Cerebellar nuclear complex (tissue), 1 donor: ENCODE data around the gene SCARF2.
"Not testable (repeated sequence)": the region's sequence is repeated elsewhere in the genome, so short reads cannot be mapped to it uniquely, and the experiment has no call there.

ENCODE experiments used
- DNase-seq, 2 experiments: peaks; one replicate each; lab custom pipeline; 2025; lab: John Stamatoyannopoulos, UW

SCARF2 gene, protein sequence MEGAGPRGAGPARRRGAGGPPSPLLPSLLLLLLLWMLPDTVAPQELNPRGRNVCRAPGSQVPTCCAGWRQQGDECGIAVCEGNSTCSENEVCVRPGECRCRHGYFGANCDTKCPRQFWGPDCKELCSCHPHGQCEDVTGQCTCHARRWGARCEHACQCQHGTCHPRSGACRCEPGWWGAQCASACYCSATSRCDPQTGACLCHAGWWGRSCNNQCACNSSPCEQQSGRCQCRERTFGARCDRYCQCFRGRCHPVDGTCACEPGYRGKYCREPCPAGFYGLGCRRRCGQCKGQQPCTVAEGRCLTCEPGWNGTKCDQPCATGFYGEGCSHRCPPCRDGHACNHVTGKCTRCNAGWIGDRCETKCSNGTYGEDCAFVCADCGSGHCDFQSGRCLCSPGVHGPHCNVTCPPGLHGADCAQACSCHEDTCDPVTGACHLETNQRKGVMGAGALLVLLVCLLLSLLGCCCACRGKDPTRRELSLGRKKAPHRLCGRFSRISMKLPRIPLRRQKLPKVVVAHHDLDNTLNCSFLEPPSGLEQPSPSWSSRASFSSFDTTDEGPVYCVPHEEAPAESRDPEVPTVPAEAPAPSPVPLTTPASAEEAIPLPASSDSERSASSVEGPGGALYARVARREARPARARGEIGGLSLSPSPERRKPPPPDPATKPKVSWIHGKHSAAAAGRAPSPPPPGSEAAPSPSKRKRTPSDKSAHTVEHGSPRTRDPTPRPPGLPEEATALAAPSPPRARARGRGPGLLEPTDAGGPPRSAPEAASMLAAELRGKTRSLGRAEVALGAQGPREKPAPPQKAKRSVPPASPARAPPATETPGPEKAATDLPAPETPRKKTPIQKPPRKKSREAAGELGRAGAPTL

DNA sequence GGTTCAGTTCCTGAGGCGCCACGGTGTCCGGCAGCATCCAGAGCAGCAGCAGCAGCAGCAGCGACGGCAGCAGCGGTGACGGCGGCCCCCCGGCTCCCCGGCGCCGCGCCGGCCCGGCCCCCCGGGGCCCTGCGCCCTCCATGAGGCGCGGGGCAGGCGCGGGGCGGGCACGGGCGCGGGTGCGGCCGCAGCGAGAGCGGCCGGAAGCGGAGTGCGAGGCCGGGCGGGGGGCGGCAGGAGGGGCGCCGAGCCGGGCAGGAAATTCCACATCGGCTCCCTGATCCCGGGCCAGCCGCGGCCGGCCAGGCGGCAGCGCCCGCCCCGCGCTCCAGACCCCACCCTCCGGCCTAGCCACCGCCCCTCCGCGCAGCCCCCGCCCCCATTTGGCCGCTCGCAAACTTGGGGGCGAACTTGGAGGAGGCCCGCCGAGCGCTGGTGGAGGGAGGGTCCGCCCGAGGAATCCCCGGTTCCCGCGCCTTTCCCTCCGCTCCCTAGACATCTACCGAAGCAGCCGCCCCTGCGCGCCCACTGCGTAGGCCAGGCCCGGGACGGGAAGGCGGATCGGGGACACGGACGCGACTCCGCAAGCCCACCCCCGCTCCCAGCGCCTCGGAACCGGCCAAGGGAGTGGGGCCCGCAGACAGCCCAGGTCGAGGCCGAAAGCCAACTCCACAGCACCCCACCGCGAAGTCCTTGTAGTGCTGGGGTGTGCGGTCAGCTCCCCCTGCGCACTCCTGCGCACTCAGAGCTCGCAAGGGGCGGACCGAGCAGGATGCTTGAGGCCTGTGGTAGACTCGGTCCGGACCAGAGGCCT, at the start of gene SCARF2:
Gene SCARF2 (minus strand): TSS at position 213 of the 814 bp plus-strand sequence. CDS start 71 bp downstream, at position 142.
- no peak for DNase-seq

DNA sequence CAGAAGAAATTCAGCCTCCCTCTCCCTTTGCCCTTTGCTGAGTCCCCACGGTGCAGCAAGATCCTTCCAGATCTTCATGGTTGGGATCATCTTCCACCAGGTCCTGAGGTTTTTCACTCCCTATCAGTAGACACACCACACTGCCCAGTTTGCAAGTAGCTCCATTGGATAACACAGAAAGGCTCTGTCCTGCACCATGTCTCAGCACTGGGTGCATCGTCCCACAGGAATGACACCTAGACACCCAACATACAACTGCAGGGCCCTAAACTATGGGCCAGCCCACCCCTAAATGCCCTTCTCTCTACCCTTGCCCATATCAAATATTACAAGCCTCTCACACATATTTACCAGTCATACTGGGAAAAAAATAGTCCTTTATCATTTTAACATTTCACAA, 48.6 kb upstream of the SCARF2 start:
- DNase-seq: no peak

DNA sequence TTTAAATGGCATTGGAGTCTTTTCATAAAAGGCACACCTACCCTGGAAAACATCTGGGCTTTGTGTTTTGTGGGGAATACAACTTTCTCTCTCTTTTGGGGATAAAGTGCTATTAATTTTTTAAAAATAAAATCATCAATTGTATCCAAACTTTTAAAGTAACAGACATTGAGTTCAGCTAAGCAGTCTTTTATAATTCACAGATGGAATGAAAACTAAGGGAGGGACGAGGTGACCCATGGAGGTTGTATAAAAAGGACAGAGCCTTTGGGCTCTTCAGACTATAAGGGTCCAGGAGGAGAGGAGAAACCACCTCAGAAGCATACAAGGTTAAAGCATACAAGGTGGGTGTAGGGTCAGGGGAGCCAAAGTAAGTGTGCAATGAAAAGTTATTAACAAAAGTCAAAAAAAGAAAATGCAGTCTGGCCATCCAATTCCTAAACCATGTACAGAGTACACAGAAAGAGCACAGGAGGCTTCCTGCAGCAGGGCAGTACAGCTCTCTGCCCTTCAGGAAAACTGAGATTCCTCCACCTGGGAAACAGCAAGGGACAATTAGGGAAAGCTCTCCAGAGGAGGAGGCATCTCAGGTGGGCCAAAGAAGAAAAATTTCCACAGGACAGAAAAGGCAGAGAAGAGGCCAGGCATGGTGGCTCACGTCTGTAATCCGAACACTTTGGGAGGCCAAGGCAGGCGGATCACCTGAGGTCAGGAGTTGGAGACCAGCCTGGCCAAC, 47.5 kb upstream of the SCARF2 start:
- no peak for DNase-seq

DNA sequence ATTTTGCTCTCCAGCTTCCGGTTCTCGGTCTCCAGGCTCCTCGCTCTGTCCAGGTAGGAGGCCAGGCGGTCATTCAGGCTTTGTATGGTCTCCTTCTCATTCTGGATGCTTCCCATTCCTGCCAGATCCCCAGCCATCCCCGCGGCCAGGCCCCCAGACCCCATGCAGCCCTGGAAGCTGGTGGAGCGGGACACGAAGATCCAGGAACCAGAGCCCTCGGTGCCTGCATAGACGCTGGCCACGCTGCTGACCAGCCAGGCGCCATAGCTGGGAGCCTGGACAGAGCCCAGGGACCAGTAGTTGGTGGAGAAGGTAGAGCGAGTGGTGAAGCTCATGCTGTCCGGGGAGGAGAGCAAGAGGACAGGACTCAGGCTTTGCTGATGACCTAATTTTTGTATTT, 46.1 kb upstream of the SCARF2 start:
- DNase-seq: no peak

DNA sequence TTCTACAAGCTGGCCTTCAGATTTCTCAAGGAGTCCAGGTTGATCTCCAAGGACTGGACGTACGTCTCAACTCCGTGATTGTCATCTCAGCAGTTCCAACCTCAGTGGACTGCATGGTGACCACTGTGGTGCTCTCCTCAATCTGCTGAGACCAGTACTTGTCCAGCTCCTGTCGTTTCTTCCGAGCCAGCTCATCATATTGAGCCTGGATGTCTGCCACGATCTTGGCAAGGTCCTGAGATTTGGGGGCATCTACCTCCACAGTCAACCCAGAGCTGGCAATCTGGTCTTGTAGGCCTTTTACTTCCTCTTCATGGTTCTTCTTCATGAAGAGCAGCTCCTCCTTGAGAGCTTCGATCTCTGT, 45.5 kb upstream of the SCARF2 start:
- DNase-seq: not testable (repeated sequence)

DNA sequence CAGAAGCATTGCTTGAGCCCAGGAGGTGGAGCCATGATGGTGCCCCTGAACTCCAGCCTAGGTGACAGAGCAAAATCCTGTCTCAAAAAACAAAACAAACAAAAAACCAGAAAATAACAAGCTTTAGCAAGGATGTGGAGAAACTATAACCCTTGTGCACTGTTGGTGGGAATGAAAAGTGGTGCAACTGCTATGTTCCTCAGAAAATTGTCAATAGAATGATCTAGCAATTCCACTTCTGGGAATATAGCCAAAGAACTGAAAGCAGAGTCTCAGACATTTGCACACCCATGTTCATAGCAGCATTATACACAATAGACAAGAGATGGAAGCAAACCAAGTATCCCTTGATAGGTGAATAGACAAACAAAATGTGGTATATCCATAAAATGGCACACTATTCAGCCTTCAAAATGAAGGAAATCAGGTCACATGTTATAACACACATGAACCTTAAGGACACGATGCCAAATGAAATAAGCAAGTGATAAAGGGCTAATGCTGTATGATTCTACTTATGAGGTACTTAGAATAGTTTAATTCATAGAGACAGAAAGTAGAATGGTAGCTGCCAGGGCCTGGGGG, 42.1 kb upstream of the SCARF2 start:
- DNase-seq: no peak

DNA sequence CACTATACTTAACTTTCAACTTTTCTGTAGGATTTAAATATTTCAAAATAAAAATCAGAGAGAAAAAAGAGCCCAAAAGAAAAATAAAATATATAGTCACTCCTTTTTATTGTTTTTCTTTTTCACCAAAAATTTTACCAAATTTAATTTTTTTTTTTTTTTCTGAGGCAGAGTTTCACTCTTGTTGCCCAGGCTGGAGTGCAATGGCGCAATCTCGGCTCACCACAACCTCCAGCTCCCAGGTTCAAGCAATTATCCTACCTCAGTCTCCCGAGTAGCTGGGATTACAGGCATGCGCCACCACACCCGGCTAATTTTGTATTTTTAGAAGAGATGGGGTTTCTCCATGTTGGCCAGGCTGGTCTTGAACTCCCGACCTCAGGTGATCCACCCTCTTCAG, 40.4 kb upstream of the SCARF2 start:
- not testable (repeated sequence) for DNase-seq

DNA sequence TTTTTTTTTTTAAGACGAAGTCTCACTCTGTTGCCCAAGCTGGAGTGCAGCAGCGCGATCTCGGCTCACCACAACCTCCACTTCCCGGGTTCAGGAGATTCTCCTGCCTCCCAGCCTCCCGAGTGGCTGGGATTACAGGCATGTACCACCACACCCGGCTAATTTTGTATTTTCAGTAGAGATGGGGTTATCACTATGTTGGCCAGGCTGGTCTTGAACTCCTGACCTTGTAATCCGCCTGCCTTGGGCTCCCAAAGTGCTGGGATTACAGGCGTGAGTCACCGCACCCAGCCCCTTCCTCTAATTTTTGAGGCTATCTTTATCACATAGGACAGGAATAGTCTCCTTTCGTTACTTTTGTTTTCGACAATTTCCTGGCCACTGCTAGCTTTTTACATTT, 37.9 kb upstream of the SCARF2 start:
- DNase-seq: not testable (repeated sequence)

DNA sequence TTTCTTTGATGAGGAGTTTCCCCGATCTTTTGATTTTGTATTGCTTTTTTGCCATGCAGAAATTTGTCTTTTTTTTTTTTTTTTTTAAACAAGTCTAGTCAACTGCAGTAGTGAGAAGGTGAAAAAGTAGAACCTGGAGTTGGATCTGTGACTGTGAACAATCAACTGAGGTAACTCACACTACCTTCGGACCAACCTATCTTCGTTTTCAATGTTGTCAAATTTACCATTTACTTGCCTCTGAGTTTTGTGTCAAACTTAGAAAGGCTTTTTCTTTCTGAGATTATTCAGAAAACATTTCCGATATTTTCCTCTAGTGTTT, 37.5 kb upstream of the SCARF2 start:
- DNase-seq: no peak

DNA sequence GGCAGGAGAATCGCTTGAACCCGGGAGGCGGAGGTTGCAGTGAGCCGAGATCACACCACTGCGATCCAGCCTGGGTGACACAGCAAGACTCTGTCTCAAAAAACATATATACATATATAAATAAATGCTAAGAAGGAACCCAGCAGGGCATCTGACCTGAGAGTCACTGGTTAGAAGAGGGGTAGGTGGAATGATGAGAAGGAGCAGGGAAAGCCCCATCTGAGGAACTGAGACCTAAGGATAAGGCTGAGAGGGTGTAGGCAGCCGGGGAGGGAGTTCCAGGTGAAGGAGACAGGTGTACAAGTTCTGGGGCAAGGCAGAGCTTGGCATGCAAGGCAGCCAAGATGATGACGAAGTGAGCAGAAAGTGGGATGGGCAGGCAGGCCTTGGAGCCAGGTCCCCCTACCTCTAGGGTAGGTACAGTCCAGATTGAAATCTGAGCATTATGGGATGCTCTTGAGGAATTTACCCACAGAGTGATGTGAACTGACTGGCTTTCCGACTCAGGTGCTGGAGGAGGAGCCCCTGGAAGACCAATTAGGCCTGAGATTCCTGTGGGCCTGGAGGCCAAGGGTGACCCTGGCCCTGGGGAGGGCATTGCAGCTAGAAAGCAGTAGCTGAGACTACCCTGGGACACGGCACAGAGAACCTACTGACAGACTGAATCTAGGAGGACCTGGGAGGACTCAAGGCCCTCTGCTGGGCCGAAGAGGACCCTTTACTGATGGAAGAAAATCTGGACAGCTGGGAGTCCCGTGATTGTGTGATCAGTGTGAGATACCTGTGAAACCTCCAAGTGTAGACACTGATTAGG, 35.2 kb upstream of the SCARF2 start:
- DNase-seq: no peak

DNA sequence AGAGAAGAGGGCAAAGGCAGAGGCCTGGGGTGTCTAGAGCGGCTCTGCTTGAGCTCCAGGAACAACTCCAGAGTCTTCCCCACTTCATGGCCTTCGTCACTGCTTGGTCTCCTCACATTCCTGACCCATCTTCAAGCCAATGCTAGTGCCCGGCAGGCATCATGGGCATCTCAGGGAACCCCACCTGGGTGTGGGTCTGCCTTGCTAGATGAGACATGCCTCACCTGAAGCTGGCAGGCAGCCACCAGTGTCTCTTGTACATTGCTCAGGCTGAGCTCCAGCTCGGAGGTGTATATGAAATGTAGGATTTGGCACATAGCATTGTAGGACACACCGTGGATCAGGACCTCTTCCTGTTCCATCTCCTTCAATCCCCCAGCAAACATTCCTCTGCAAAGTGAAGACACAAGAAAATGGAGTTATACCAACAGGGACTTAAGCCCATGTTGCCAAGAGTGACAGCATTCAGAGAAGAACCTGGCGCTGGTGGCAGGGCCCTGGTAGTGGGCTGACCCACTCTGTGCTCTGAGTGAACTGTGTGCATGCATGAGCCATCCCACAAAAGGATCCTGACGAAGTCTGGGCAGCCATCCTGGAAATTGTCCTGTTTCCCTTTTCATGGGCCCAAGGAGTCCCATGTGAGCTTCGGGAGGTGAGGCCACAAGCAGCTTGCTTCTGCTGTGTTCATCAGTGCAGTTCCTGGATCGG, 33.7 kb upstream of the SCARF2 start:
- no peak for DNase-seq

DNA sequence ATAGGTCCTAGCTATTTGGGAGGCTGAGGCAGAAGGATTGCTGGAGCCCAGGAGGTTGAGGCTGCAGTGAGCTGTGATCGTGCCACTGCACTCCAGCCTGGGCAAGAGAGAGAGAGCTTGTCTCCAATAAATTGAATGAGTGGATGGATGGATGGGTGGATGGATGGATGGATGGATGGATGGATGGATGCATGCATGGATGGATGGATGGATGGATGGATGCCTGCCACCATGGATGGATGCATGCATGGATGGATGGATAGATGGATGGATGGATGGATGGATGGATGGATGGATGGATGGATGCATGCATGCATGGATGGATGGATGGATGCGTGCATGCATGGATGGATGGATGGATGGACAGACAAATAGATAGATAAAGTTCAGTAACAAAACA, 32.9 kb upstream of the SCARF2 start:
- DNase-seq: not testable (repeated sequence)

DNA sequence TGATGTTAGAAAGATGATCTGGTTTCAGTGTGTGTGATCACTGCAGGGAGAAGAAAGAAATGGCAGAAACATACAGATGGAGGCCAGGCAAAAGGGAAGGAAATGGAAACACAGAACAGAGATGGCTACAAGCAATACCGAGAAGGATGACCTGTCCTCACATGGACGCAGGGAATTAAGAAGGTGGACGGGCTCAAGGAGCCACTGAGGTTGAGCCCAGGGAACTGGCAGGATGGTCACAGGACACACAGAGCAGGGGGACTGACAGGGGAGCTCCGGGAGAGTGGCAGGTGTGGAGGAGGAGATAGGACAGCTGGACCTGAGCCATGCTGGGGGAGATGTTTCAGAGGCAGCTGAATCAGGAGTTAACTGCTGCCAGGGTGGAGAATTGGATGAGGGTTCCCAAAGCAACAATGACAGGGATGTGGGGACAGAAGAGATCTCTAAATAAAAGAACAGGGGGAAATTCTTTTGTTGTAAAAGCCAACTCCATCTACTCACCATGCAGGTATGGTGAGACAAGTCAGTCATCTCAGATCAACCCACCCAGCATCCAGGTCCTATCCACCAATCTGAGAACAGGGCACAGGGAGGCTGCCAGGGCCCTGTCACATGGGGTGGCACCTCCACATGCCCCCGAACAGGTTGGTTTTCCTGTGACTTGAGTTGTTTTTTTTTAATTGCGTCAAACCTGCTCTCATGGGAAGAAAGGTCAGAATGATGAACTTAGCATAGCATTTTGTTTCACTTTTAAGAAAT, 31.7 kb upstream of the SCARF2 start:
- no peak for DNase-seq

DNA sequence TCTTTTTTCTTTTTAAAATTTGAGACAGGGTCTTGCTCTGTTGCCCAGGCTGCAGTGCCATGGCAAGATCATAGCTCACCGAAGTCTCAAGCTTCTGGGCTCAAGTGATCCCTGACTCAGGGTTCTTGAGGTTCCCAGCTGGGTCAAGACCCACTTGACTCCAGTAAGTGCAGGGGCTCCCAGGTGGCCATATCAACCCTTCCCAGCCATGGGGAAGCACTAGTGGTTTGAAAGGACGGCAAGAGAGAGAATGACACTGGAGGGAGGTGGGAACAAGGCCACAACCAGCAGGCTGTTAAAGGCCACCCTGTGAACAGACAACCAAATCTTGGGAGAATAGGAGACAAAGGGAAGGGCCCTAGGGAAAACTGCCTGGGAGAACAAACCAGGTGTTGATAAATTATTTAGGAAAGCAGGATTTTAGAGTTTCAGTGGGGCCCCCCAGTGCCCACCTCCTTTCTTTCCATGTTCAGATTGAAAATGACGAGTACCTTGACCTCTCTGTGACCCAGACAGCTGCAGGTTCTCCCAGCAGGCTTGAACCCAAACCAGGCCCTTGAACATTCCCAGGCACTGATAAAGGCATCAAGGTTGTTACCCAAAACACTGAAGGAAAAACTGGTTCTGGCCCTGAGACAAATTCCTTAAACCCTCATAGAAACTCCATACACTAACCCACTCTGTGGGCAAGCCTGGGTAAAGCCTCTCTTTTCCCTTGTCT, 29.2 kb upstream of the SCARF2 start:
- no peak for DNase-seq

DNA sequence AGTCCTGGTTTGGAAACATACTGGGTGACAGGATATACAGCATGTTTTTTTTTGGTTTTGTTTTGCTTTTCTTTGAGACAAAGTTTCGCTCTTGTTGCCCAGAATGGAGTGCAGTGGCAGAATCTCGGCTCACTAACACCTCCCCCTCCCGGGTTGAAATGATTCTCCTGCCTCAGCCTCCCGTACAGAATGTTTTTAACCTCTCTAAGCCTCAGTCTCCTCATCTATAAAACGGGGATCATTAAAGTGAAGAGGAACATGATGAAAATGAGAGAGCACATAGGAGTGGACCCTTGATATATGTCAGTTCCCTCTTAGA, 28.1 kb upstream of the SCARF2 start:
- DNase-seq: no peak

DNA sequence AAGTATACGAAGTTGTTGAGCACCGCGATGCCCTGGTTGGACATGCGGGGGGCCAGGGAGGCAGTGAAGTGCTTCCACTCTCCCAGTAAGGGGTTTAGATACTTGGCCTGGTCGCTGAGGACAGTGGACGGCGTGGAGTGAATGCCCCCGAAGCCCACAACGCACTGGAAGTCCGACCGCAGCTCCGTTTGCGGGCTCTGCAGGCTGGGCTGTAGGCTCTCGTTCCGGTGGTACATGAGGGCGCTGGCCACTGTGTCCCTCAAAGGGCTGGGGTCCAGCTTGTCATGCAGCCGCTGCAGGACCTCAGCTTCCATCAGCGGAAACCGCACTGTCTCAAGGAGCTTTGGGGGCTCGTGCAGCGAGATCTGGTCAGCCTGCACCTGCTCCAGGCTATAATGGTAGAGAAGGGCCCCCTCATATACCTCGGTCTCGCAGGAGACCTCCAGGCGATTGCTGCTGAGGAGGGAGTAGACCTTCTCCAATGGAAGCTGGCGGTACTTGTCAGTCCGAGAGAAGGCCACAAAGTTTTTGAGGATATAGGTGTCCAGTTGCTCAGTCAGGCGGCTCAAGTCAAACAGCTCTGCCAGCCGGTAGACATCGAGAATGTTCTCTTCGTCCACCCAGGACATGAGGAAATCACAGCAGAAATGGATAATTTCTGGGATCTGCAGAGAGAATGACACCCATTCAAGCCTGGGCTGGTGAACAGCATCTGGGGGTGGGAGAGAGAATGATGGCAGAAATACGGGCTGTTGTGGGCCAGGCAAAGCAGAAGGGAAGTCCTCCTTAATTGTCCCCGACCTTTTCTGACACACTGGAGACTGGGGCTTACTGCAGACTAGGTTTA, 27.5 kb upstream of the SCARF2 start:
- DNase-seq: no peak

DNA sequence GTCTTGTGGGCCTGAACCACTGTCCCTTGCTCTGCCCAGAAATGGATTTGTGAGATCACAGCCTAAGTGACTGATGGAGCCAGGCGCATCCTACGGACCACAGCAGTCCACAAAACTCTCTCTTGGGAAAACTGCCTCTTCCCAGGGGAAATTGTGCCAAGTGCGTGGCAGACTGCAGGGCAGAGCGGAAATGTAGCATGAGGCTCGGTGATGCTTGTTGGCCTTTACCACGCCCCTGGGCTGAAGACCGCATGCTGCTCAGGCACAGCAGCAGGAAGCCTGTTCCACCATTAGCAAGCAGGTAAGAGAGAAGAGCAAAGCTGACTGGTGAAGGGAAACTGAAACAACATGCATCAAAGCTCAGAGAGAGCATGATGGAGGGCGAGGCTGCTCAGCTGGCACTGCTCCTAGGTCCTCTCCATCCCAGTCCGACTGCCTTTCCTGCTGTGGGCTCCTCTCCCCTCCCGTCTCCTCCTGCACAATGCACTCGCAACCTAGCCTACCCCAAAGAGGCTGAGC, 26.5 kb upstream of the SCARF2 start:
- no peak for DNase-seq
